GM12878 (cell line): ENCODE measurements around the gene TRIM72. TPM values are rescaled to one million over a fixed set of nuclear protein-coding genes. Genes with fewer than 3 reads are reported as not detected.
A peak's percentile ranks its signal among the peaks of the same experiment; 100 is the strongest.

Experiments
- ATAC-seq: fragments of 200-7000 bp; cut with Tn5 transposase; 3 replicates; pipeline ENCODE4 v1.9.1; 2020; ENCODE audit warnings: mild to moderate bottlenecking, moderate library complexity
- BruUV-seq: library from RNA; stranded (reverse); fragments of 400-500 nt; replicated peaks from 2 replicates; lab custom pipeline; 2021; lab: Mats Ljungman, UMichigan
- CTCF ChIA-PET: fragments of 300-600 bp; sonication (Branson Sonifier 250); formaldehyde crosslinking; extraction: SDS; loops from one replicate; lab custom pipeline; 2021; ENCODE audit warnings: inconsistent platforms; lab: Yijun Ruan, JAX
- POLR2A ChIA-PET: fragments of 350-600 bp; formaldehyde crosslinking; extraction: SDS; loops from one replicate; lab custom pipeline; 2021; ENCODE audit warnings: inconsistent platforms; lab: Charles Lee
- RAD21 ChIA-PET: fragments of 300-600 bp; sonication (Branson Sonifier 250); formaldehyde crosslinking; loops from one replicate; lab custom pipeline; 2023; ENCODE audit warnings: antibody characterized with exemption; ENCODE audit not compliant: unreplicated experiment; lab: Charles Lee
- SMC1A ChIA-PET: fragments of 300-600 bp; sonication (Branson Sonifier 250); formaldehyde crosslinking; loops from one replicate; lab custom pipeline; 2023; ENCODE audit not compliant: unreplicated experiment, uncharacterized antibody; lab: Charles Lee
- DNase-seq: peaks from one replicate; pipeline ENCODE4 v3.0.0-alpha.2; 2011; ENCODE audit warnings: low read depth, low spot score
- FAIRE-seq: peaks from 3 replicates; lab custom pipeline; 2011; peaks lifted over from hg19 to GRCh38; lab: Jason Lieb, UNC
- H2AFZ ChIP-seq: 2 replicates; pipeline ENCODE4 v1.6.0; 2011; ENCODE audit warnings: low read depth, low read length, control low read depth; ENCODE audit not compliant: control insufficient read depth
- H3K27ac ChIP-seq: 2 replicates; pipeline ENCODE4 v1.5.1; 2011; ENCODE audit warnings: control low read depth; ENCODE audit not compliant: control insufficient read depth, insufficient read depth
- H3K27me3 ChIP-seq, 2 experiments: replicated peaks in 1 of 2; 2 replicates each; pipeline versions ENCODE4 v1.6.0 to v1.6.1; 2011; ENCODE audit warnings: low read length in 1 of 2; ENCODE audit not compliant: control insufficient read depth in 2 of 2, insufficient read depth in 2 of 2
- H3K36me3 ChIP-seq, 2 experiments: 2 replicates each; pipeline ENCODE4 v1.5.1; 2011; ENCODE audit warnings: low read length in 1 of 2; ENCODE audit not compliant: control insufficient read depth in 2 of 2, insufficient read depth in 2 of 2
- H3K4me1 ChIP-seq: 2 replicates; pipeline ENCODE4 v1.6.1; 2011; ENCODE audit warnings: mild to moderate bottlenecking, low read length, moderate library complexity, mixed read lengths; ENCODE audit not compliant: control insufficient read depth, insufficient read depth
- H3K4me2 ChIP-seq: 2 replicates; pipeline ENCODE4 v1.6.0; 2011; ENCODE audit warnings: control low read depth; ENCODE audit not compliant: control insufficient read depth, insufficient read depth
- H3K4me3 ChIP-seq: fragments of 200-600 bp; sonication (generic); 2 replicates; pipeline ENCODE4 v1.5.1; 2016
- H3K79me2 ChIP-seq: 2 replicates; pipeline ENCODE4 v1.6.0; 2011; ENCODE audit warnings: low read length; ENCODE audit not compliant: control insufficient read depth, insufficient read depth
- H3K9ac ChIP-seq: 2 replicates; pipeline ENCODE4 v1.8.0; 2011; ENCODE audit warnings: low read length, control low read depth, mixed read lengths; ENCODE audit not compliant: control insufficient read depth, insufficient read depth
- H3K9me3 ChIP-seq: replicated peaks from 3 replicates; pipeline ENCODE4 v1.5.1; 2011; ENCODE audit warnings: mild to moderate bottlenecking, low read length; ENCODE audit not compliant: control insufficient read depth, insufficient read depth
- H4K20me1 ChIP-seq: 2 replicates; pipeline ENCODE4 v1.6.0; 2011; ENCODE audit not compliant: control insufficient read depth, insufficient read depth
- HCFC1 ChIP-seq: fragments of 150-350 bp; IDR thresholded peaks from 2 replicates; pipeline ENCODE4 v1.6.1; 2014; ENCODE audit warnings: low read length
- POLR2AphosphoS5 ChIP-seq: IDR thresholded peaks from 2 replicates; pipeline ENCODE4 v1.6.1; 2011; ENCODE audit warnings: mild to moderate bottlenecking, low read length, inconsistent platforms
- WGBS: methylation state at CpG from one replicate; pipeline ENCODE4 v1.1.6; 2016; ENCODE audit warnings: low lambda C conversion rate; ENCODE audit not compliant: insufficient replicate concordance, insufficient coverage; ENCODE audit errors: missing lambda C conversion rate; 5-methylcytosine and 5-hydroxymethylcytosine counted together
- in situ Hi-C: fragments of 300-500 bp; cut with MboI; formaldehyde crosslinking; loops from 9 replicates; pipeline ENCODE4 v1.14.3; 2018; ENCODE audit warnings: mixed read lengths
- intact Hi-C: fragments of 100-400 bp; cut with micrococcal nuclease; formaldehyde crosslinking; loops from one replicate; pipeline ENCODE4 v1.14.2; 2022; ENCODE audit not compliant: unreplicated experiment
- polyA plus RNA-seq, 11 experiments: library from polyadenylated mRNA; depleted of rRNA in 4 of 11; unstranded in 6 of 11; stranded (reverse) in 5 of 11; fragments of >200 nt; fragmentation: Nextera tagmentation in 4 of 11; fragmentation: Illumina TruSeq in 1 of 11; extraction: Ambion mirVana in 4 of 11; extraction: Trizol in 1 of 11; gene quantifications; 1 replicate in 1 of 11; 2 replicates in 10 of 11; pipeline versions ENCODE4 v1.2.1 to v1.2.3, GENCODE V29; 2011 to 2016; ENCODE audit warnings: inconsistent platforms in 2 of 11, missing spikeins in 2 of 11, low read depth in 1 of 11
- total RNA-seq, 4 experiments: library from RNA; depleted of rRNA in 3 of 4; stranded (reverse); fragments of >200 nt in 3 of 4; fragmentation: Illumina TruSeq in 1 of 4; extraction: Trizol in 1 of 4; gene quantifications; 2 replicates each; pipeline versions ENCODE4 v1.2.1 to v1.2.3, GENCODE V29; 2013 to 2021
- TF ChIP-seq, protein P1 (sequence below): fragments of 450-650 bp; formaldehyde crosslinking; IDR thresholded peaks from 2 replicates; pipeline ENCODE4 v1.4.0; 2020; ENCODE audit warnings: mild to moderate bottlenecking, moderate library complexity

Gene TRIM72
- total and polyA plus RNA-seq, 10 of the 15 experiments (the other 5 are each of a cell fraction or from before 2014, with no cell fraction given) = 0.03 to 1.2 (median 0.23) TPM; not detected in 1

DNA sequence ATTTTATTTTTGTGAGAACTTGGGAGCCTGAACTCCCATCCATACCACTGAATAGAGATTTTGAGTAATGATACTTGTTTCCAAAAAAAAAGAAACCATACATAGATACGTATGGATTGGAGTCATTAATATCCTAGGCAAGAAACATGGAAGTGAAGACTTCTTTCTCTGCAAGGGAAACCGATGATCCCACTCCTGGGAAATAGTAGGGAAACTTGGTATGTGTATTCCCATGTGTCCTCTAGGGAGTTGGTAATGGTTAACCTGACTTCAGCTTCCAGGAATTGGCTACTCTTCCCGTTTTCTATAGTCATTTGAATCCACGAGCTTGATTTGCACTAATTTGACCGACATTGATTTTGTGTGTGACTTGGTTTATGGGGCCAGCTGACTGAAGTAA lies 28.6 kb upstream of the TRIM72 start:
- FAIRE-seq = no peak
- ChIA-PET POLR2A (interaction anchor here (0.6 to 1.8 kb wide), 2 partner anchors 13 to 1363 kb away, joined by 4 to 6 read pairs; no protein-coding TSS in a partner anchor), RAD21 (interaction anchor here (2.1 kb wide), 1 partner anchor 17 kb away, joined by 8 read pairs; the partner anchor contains the start of gene PYCARD), CTCF (interaction anchor here (0.9 to 1.4 kb wide), 2 partner anchors 42 to 43 kb away, joined by 3 read pairs; no protein-coding TSS in a partner anchor), SMC1A (interaction anchor here (0.8 to 0.9 kb wide), 2 partner anchors 12 to 274 kb away, joined by 3 read pairs; partner anchors contain the start of gene ARMC5)
- Histone ChIP-seq H3K4me1 (no peaks in the 10 kb centered on the region; the same call in 1 of the 2 replicates), H3K79me2 (peaks cover 81% of the 10 kb centered on the region), H3K27ac (no peak overlapping the region), H3K27me3 (no peaks in the 10 kb centered on the region), H3K36me3 (peaks cover 35 to 60% of the 10 kb centered on the region in 2 experiments), H2AFZ (no peak overlapping the region), H3K9me3 (no peaks in the 10 kb centered on the region), H3K4me3 (no peak overlapping the region; the same call in 1 of the 2 replicates), H4K20me1 (peaks cover 26% of the 10 kb centered on the region), H3K4me2 (peak overlapping the region; percentile 21; the same call in 1 of the 2 replicates), H3K9ac (no peak overlapping the region)
- TF ChIP-seq POLR2AphosphoS5 (0 out of 2 replicates have a peak, but pooled peaks have one; percentile 14), HCFC1 (no peak)
- TF ChIP-seq, protein P1, sequence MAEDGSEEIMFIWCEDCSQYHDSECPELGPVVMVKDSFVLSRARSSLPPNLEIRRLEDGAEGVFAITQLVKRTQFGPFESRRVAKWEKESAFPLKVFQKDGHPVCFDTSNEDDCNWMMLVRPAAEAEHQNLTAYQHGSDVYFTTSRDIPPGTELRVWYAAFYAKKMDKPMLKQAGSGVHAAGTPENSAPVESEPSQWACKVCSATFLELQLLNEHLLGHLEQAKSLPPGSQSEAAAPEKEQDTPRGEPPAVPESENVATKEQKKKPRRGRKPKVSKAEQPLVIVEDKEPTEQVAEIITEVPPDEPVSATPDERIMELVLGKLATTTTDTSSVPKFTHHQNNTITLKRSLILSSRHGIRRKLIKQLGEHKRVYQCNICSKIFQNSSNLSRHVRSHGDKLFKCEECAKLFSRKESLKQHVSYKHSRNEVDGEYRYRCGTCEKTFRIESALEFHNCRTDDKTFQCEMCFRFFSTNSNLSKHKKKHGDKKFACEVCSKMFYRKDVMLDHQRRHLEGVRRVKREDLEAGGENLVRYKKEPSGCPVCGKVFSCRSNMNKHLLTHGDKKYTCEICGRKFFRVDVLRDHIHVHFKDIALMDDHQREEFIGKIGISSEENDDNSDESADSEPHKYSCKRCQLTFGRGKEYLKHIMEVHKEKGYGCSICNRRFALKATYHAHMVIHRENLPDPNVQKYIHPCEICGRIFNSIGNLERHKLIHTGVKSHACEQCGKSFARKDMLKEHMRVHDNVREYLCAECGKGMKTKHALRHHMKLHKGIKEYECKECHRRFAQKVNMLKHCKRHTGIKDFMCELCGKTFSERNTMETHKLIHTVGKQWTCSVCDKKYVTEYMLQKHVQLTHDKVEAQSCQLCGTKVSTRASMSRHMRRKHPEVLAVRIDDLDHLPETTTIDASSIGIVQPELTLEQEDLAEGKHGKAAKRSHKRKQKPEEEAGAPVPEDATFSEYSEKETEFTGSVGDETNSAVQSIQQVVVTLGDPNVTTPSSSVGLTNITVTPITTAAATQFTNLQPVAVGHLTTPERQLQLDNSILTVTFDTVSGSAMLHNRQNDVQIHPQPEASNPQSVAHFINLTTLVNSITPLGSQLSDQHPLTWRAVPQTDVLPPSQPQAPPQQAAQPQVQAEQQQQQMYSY = 0 out of 2 replicates have a peak, but pooled peaks have one; percentile 15
- WGBS = 80% methylated on average over 5 of the region's 5 CpGs
- ATAC-seq = no peak
- in situ Hi-C loops = no loop called here
- no TSS peak for BruUV-seq
- no peak for DNase-seq
- intact Hi-C loops = loop anchor here (10.0 kb wide), 1 partner anchor 689 kb away; the partner anchor contains the start of gene ZNF267
